Loucy (cell line): Measurements from ENCODE around the gene GPC4.

Experiments
- H2AFZ ChIP-seq: fragments of 200-600 bp; sonication (generic); 2 replicates; pipeline ENCODE4 v1.6.0; 2016; ENCODE audit warnings: antibody characterized with exemption, mild to moderate bottlenecking, low read length, moderate library complexity
- H3F3A ChIP-seq: fragments of 200-600 bp; 2 replicates; pipeline ENCODE4 v1.6.0; 2016; ENCODE audit warnings: antibody characterized with exemption, low read depth, mild to moderate bottlenecking
- H3K27me3 ChIP-seq: fragments of 200-600 bp; sonication (generic); 2 replicates; pipeline ENCODE4 v1.6.1; 2014; ENCODE audit warnings: low read length, mild to moderate bottlenecking; ENCODE audit not compliant: insufficient read depth, poor library complexity, severe bottlenecking
- H3K36me3 ChIP-seq: fragments of 200-600 bp; sonication (generic); 2 replicates; pipeline ENCODE4 v1.6.1; 2016; ENCODE audit warnings: low read length; ENCODE audit not compliant: insufficient read depth
- H3K4me1 ChIP-seq: fragments of 200-600 bp; sonication (generic); 2 replicates; pipeline ENCODE4 v1.5.1; 2014; ENCODE audit warnings: low read length, mild to moderate bottlenecking; ENCODE audit not compliant: insufficient read depth, poor library complexity, severe bottlenecking
- H3K4me2 ChIP-seq: fragments of 200-600 bp; sonication (generic); 2 replicates; pipeline ENCODE4 v1.6.0; 2014; ENCODE audit warnings: antibody characterized with exemption, low read length, low read depth, mild to moderate bottlenecking; ENCODE audit not compliant: poor library complexity, severe bottlenecking
- H3K4me3 ChIP-seq: fragments of 200-600 bp; sonication (generic); 2 replicates; pipeline ENCODE4 v1.5.1; 2014; ENCODE audit warnings: low read length, mild to moderate bottlenecking, mixed read lengths; ENCODE audit not compliant: poor library complexity, severe bottlenecking
- H3K79me2 ChIP-seq: fragments of 200-600 bp; sonication (generic); 2 replicates; pipeline ENCODE4 v1.6.1; 2014; ENCODE audit warnings: low read length; ENCODE audit not compliant: insufficient read depth
- H3K9ac ChIP-seq: fragments of 200-600 bp; sonication (generic); 2 replicates; pipeline ENCODE4 v1.6.0; 2014; ENCODE audit warnings: mild to moderate bottlenecking, low read depth, low read length, moderate library complexity; ENCODE audit not compliant: poor library complexity, severe bottlenecking
- H3K9me2 ChIP-seq: fragments of 200-600 bp; sonication (generic); replicated peaks from 2 replicates; pipeline ENCODE4 v1.6.1; 2016; ENCODE audit warnings: low read depth, low read length, mixed read lengths
- H3K9me3 ChIP-seq: fragments of 200-600 bp; sonication (generic); 2 replicates; pipeline ENCODE4 v1.6.1; 2014; ENCODE audit warnings: mild to moderate bottlenecking, antibody characterized with exemption, low read length, low read depth; ENCODE audit not compliant: insufficient read depth
- H4K20me1 ChIP-seq: fragments of 200-600 bp; sonication (generic); 2 replicates; pipeline ENCODE4 v1.6.0; 2014; ENCODE audit warnings: antibody characterized with exemption, low read length, mild to moderate bottlenecking; ENCODE audit not compliant: insufficient read depth, poor library complexity, severe bottlenecking
- EZH2phosphoT487 ChIP-seq: fragments of 200-600 bp; IDR thresholded peaks from 2 replicates; pipeline ENCODE4 v1.6.1; 2018; ENCODE audit warnings: antibody characterized with exemption, mild to moderate bottlenecking, moderate library complexity, borderline replicate concordance
- TF ChIP-seq, protein P1 (sequence below): fragments of 200-600 bp; sonication (generic); conservative IDR thresholded peaks from 2 replicates; pipeline ENCODE4 v1.5.1; 2014; ENCODE audit warnings: mild to moderate bottlenecking, antibody characterized with exemption, low read length

Gene GPC4

DNA sequence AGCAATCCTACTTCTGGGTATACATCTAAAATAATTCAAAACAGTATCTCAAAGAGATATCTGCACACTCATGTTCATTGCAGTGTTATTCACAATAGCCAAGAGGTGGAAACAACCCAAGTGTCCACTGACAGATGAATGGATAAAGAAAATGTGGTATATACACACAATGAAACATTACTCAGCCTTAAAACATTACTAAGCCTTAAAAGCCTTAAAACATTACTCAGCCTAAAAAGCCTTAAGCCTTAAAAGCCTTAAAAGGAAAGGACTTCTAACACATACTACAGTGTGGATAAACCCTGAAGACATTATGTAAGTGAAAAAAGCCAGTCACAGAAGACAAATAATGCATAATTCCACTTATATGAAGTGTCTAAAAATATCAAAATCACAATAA, 156.8 kb downstream of the GPC4 start:
- no peaks in the 10 kb centered on the region for H4K20me1 ChIP-seq
- no peaks in the 10 kb centered on the region for H3K27me3 ChIP-seq
- no peaks in the 10 kb centered on the region for H3K79me2 ChIP-seq
- no peak overlapping the region for H3K4me3 ChIP-seq
- H3K9ac ChIP-seq, result no peak overlapping the region
- H3K9me3 ChIP-seq, result no peaks in the 10 kb centered on the region
- no peaks in the 10 kb centered on the region for H3K36me3 ChIP-seq
- no peak overlapping the region for H3K4me2 ChIP-seq
- no peak overlapping the region for H2AFZ ChIP-seq
- peaks cover 6% of the 10 kb centered on the region for H3K4me1 ChIP-seq
- H3F3A ChIP-seq, result no peaks in the 10 kb centered on the region
- no peaks in the 10 kb centered on the region for H3K9me2 ChIP-seq
- TF ChIP-seq, protein P1, sequence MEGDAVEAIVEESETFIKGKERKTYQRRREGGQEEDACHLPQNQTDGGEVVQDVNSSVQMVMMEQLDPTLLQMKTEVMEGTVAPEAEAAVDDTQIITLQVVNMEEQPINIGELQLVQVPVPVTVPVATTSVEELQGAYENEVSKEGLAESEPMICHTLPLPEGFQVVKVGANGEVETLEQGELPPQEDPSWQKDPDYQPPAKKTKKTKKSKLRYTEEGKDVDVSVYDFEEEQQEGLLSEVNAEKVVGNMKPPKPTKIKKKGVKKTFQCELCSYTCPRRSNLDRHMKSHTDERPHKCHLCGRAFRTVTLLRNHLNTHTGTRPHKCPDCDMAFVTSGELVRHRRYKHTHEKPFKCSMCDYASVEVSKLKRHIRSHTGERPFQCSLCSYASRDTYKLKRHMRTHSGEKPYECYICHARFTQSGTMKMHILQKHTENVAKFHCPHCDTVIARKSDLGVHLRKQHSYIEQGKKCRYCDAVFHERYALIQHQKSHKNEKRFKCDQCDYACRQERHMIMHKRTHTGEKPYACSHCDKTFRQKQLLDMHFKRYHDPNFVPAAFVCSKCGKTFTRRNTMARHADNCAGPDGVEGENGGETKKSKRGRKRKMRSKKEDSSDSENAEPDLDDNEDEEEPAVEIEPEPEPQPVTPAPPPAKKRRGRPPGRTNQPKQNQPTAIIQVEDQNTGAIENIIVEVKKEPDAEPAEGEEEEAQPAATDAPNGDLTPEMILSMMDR, result no peak
- TF ChIP-seq EZH2phosphoT487, result no peak

- no peaks in the 10 kb centered on the region for H4K20me1 ChIP-seq
Measured at GRCh38 chrX:133254666-133255065, 160.6 kb downstream of the GPC4 start.

DNA sequence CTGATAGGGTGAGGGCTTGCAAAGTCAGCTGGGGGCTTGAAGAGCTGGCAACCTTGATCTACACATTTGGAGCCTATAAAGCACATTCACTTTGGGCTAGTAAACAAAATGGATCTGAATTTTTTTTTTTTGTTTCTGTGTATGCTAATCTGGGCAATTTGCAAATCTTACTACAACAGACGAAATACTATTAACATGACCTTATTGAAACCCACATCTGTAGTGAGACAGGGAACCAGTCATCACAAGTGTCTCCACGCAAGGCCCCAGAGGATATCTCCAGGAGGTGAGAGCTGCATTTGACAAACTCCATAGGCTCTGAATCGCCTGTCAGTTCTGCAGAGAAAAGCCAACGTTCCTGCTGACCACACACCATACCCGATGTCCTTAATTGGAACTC, 164.1 kb downstream of the GPC4 start:
- no peaks in the 10 kb centered on the region for H4K20me1 ChIP-seq
- no peak overlapping the region for H3K4me3 ChIP-seq
- H3K9me3 ChIP-seq, result no peaks in the 10 kb centered on the region; the same call in 1 of the 2 replicates
- peaks cover 6% of the 10 kb centered on the region for H3K4me1 ChIP-seq
- no peaks in the 10 kb centered on the region for H3K9me2 ChIP-seq
- TF ChIP-seq, protein P1, result no peak
- TF ChIP-seq EZH2phosphoT487, result no peak
- H3K9ac ChIP-seq, result no peak overlapping the region
- H3K79me2 ChIP-seq, result no peaks in the 10 kb centered on the region
- H3K4me2 ChIP-seq, result no peak overlapping the region
- no peaks in the 10 kb centered on the region for H3K36me3 ChIP-seq
- H2AFZ ChIP-seq, result no peak overlapping the region
- H3K27me3 ChIP-seq, result no peaks in the 10 kb centered on the region
- H3F3A ChIP-seq, result no peaks in the 10 kb centered on the region

More at GRCh38 chrX:133254666-133255065, 160.6 kb downstream of the GPC4 start:
- no peaks in the 10 kb centered on the region for H3K27me3 ChIP-seq
- H3F3A ChIP-seq, result no peaks in the 10 kb centered on the region
- no peak overlapping the region for H2AFZ ChIP-seq
- H3K9me3 ChIP-seq, result no peaks in the 10 kb centered on the region
- TF ChIP-seq, protein P1, result no peak
- no peaks in the 10 kb centered on the region for H3K79me2 ChIP-seq
- H3K9me2 ChIP-seq, result no peaks in the 10 kb centered on the region
- H3K9ac ChIP-seq, result no peak overlapping the region
- H3K4me3 ChIP-seq, result no peak overlapping the region
- peaks cover 6% of the 10 kb centered on the region for H3K4me1 ChIP-seq
- no peak overlapping the region for H3K4me2 ChIP-seq
- no peaks in the 10 kb centered on the region for H3K36me3 ChIP-seq
